Hypothalamus (tissue), 51 donors: ENCODE measurements around the gene DIRAS1.

Source experiments
- DNase-seq, 51 donors: peaks; one replicate each; lab custom pipeline; 2025; lab: John Stamatoyannopoulos, UW

DIRAS1 gene

DNA sequence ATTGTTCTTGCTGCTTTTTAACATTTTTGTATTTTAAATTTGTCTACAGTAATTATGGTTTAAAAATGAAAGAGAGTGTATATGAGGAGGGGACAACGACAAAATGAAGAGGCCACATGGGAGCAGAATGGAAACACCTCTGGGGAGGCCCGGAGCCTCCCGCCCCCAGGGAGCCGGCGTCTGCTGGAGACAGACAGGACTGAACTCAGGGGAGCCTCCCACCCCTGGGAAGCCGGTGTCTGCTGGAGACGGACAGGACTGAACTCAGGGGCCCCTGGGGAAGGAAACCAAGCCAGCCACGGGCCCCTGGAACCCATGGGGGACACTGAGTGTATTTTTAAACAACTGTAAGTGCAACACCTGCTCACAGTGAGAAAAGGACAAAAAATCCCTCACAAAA lies 35.3 kb upstream of the DIRAS1 start:
- no peak for DNase-seq

DNA sequence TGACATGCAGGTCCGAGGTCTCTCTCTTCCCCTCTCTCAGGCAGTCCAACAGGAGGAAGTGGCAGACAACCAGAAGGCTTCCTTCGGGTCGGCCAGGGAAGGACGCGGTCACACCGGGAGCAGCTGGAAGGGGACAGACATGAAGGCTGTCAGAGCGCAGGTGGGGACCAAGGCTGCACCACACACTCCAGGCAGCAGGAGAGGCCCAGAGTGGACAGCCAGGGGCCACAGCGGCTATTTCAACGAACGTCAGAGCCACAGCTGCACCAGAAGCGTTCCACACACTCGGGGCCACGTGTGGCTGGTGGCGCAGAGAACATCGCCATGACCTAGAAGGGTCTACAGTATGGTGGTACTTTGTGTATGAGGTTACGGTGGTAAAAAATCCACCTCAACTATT lies 34.6 kb upstream of the DIRAS1 start:
- no peak for DNase-seq

DNA sequence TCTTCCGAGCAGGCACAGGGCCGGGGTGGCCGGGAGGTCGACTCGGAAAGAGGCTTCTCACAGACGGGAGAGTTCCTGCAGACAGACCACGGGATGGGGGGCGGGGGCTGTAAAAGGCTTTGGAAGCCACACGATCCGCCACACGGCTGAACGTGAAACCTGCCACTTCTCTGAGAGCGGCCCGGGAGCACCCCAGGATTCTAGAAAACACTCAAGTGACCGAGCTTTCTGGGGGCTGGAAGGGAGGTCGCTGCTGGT lies 34.2 kb upstream of the DIRAS1 start:
- DNase-seq: no peak

- no peak for DNase-seq
These were observed 33.7 kb upstream of the DIRAS1 start for GRCh38 chr19:2754659-2755447.

DNA sequence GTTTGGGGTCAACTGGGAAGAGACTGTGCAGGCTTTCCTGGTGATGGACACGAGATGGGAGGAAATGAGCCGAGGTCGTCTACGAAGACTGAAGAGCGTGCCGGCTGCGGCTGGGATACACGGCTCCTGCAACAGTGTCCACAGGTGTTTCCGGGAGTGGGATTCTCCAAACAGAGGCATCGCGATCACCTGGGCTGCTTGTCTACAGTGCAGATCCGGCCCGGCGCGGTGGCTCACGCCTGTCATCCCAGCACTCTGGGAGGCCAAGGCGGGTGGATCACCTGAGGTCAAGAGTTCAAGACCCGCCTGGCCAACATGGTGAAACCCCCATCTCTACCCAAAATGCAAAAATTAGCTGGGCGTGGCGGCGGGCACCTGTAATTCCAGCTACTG lies 30.3 kb upstream of the DIRAS1 start:
- no peak for DNase-seq

DNA sequence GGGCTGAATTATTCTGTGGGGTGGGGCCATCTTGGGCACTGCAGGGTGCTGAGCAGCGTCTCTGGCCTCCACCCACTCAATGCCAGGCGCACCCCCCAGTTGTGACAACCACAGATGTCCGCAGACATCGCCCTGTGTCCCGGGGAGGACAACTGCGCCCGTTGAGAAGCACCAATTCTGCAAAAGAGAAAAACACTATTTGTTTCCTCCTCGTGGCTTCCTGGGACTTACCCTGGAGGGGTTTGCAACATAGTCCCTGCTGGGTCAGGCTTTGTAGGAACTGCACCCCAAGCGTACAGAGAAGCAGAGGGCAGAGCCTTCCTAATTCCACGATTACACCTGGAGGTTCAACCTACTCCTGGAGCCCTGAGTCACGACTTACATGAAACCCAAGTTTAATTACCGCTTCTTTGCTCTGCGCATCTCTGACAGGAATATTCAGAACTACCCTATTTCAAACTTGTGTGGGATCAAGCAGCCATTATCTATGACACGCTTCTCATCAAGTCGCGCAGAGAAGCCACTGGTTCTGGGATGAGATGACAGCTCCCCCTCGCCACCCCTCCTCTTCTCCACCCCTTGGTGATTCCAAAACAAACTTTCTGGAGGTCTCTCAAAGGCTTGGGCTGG lies 29.8 kb upstream of the DIRAS1 start:
- DNase-seq: peak in 5 of 51 donors; percentile 10 to 25 (median 16)

GRCh38 chr19:2747349-2747748 lies 26.2 kb upstream of the DIRAS1 start:
- no peak for DNase-seq

- no peak for DNase-seq
These were observed 22.9 kb upstream of the DIRAS1 start for GRCh38 chr19:2744113-2744512.

DNA sequence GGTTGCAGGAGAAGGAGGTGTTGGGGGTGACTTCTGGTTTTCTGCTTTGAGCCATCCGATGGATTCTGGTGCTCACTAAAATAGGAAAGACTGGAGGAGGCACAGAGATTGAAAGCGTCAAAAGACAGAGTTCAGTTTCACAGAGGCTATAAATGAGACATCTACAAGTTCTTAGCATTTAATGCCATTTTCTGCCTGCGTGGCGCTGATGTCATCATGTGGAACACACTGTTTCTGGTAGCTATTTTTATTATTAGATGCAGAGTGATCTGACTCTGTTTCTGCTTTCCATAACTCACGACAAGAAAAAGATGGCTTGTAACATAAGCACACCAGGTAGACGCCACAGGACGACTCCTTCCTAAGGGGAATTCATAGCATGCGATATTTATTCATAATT lies 21.9 kb upstream of the DIRAS1 start:
- peak in 2 of 51 donors; percentile 10 to 37 for DNase-seq

- DNase-seq: no peak
These were observed 19.1 kb upstream of the DIRAS1 start for GRCh38 chr19:2740314-2740656.

GRCh38 chr19:2739602-2740313 lies 18.6 kb upstream of the DIRAS1 start, which contains the start of gene SLC39A3:
Gene SLC39A3, minus strand, starts transcription at chr19:2740017. Its CDS starts 2,760 bp downstream, at chr19:2737257.
- peak; percentile 73 to 99 (median 94) for DNase-seq

DNA sequence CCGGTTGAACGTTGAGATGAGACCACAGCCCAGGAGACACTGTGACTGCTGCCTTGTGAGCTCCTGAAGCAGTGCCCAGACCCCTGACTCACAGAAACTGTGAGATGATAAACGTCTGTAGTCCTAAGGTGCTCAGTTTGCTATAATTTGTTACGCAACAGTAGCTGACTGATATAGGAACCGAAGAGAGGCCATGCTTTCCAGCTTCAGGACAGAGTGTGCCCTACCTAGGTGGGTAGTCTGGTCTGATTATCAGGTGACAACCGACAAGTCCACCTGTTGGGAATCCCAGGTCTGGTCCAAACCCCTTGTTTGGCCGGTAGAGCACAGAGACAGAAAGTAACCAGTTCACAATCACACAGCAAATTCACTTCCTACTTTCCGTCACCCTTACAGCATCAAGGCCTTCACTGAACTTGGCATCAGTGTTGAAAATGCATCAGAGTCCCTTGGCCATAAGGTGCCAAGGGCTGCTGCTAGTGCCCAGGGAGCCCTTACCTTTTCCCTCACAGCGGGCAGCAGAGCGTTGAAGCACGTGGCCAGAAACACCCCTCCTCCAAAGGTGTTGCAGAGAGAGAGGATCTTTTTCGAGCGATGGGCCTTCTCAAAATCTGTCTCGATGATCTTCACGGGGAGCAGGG lies 15.5 kb upstream of the DIRAS1 start:
- DNase-seq: no peak

- no peak for DNase-seq
These were observed 14.2 kb upstream of the DIRAS1 start for GRCh38 chr19:2735374-2735773.

GRCh38 chr19:2734589-2735288 lies 13.6 kb upstream of the DIRAS1 start:
- no peak for DNase-seq

GRCh38 chr19:2733930-2734588 lies 12.9 kb upstream of the DIRAS1 start:
- peak in 1 of 51 donors; percentile 10 for DNase-seq

GRCh38 chr19:2732883-2733282 lies 11.7 kb upstream of the DIRAS1 start:
- no peak for DNase-seq

GRCh38 chr19:2732157-2732725 lies 11.1 kb upstream of the DIRAS1 start:
- DNase-seq: no peak

- DNase-seq: peak in 1 of 51 donors; percentile 12
These were observed 10.2 kb upstream of the DIRAS1 start for GRCh38 chr19:2731181-2731995.
